PC-9 (cell line): Measurements from ENCODE around the gene SHROOM3.

Source experiments
- EZH2 ChIP-seq: fragments of 200-600 bp; sonication (generic); IDR thresholded peaks from 2 replicates; pipeline ENCODE4 v1.8.0; 2017; ENCODE audit warnings: antibody characterized with exemption, low read depth
- TF ChIP-seq, protein P1 (sequence below): fragments of 200-600 bp; sonication (generic); conservative IDR thresholded peaks from 2 replicates; pipeline ENCODE4 v1.6.1; 2017; ENCODE audit warnings: mixed run types, antibody characterized with exemption, mild to moderate bottlenecking, moderate library complexity

DNA sequence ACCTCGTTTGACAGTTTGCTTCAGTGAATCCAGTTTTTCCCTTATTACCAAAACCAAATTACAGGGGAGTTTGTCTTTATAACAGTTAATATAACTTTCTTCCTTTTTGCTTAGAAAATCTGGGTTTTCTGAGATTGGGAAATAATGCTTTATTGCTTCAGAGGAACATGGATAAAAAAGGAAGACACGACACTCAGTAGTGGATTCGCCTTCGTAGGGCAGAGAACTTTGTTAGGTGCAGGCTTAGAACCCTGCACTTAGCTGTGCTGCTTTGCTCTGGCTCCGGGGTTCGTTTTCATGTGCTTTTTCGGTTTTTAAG lies 274.7 kb downstream of the SHROOM3 start:
- TF ChIP-seq, protein P1, sequence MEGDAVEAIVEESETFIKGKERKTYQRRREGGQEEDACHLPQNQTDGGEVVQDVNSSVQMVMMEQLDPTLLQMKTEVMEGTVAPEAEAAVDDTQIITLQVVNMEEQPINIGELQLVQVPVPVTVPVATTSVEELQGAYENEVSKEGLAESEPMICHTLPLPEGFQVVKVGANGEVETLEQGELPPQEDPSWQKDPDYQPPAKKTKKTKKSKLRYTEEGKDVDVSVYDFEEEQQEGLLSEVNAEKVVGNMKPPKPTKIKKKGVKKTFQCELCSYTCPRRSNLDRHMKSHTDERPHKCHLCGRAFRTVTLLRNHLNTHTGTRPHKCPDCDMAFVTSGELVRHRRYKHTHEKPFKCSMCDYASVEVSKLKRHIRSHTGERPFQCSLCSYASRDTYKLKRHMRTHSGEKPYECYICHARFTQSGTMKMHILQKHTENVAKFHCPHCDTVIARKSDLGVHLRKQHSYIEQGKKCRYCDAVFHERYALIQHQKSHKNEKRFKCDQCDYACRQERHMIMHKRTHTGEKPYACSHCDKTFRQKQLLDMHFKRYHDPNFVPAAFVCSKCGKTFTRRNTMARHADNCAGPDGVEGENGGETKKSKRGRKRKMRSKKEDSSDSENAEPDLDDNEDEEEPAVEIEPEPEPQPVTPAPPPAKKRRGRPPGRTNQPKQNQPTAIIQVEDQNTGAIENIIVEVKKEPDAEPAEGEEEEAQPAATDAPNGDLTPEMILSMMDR = no peak
- no peak for TF ChIP-seq EZH2
